Mesothelial cell of epicardium (in vitro differentiated cells): ENCODE data around the gene OR9Q1. TPM values are rescaled to one million over a fixed set of nuclear protein-coding genes. Genes with fewer than 3 reads are reported as not detected.

ENCODE experiments used
- DNase-seq, 2 experiments: peaks; one replicate each; pipeline ENCODE4 v3.0.0; 2021; ENCODE audit warnings: low spot score in 2 of 2; ENCODE audit not compliant: unreplicated experiment in 2 of 2
- H3K27ac Mint-ChIP-seq: 2 replicates; pipeline ENCODE4 v1.8.0; 2021; ENCODE audit warnings: mixed read lengths
- H3K27me3 Mint-ChIP-seq: 2 replicates; pipeline ENCODE4 v1.8.0; 2021; ENCODE audit warnings: low read depth, mixed read lengths
- H3K36me3 Mint-ChIP-seq: 2 replicates; pipeline ENCODE4 v1.8.0; 2021; ENCODE audit warnings: mixed read lengths
- H3K4me1 Mint-ChIP-seq: 2 replicates; pipeline ENCODE4 v1.8.0; 2021; ENCODE audit warnings: mixed read lengths
- H3K4me3 Mint-ChIP-seq: 2 replicates; pipeline ENCODE4 v1.8.0; 2021; ENCODE audit warnings: mild to moderate bottlenecking, moderate library complexity, mixed read lengths
- H3K9me3 Mint-ChIP-seq: 2 replicates; pipeline ENCODE4 v1.8.0; 2021; ENCODE audit warnings: mixed read lengths
- total RNA-seq: library from RNA; stranded (reverse); gene quantifications from 3 replicates; pipeline ENCODE4 v1.2.1, GENCODE V29; 2021
- TF ChIP-seq, protein P1 (sequence below): fragments of 200-600 bp; sonication (generic); IDR thresholded peaks from one replicate; pipeline ENCODE4 v1.5.0; 2021; ENCODE audit warnings: antibody characterized with exemption; ENCODE audit not compliant: unreplicated experiment

Gene OR9Q1
- total RNA-seq, 1 donor from 2014 or later, result not detected

DNA sequence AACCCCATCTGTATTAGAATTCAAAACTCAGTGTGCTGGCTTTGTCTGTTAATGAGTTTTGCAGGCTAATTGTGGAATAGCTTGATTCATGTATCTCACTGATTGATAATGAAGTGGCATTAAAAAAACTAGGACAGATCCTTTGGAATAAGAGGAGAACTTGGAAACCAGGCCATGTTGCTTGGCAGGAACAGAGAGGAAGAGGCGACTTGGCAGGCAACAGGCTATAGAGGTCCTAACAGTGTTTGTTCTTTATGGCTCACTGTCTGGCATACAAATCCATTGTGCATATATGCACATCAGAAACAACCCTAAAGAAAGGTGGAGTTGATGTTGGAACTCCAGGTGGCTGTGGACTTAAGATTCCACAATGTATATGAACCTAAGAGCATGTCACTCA lies 119.1 kb downstream of the OR9Q1 start:
- H3K36me3 Mint-ChIP-seq, result no peaks in the 10 kb centered on the region

DNA sequence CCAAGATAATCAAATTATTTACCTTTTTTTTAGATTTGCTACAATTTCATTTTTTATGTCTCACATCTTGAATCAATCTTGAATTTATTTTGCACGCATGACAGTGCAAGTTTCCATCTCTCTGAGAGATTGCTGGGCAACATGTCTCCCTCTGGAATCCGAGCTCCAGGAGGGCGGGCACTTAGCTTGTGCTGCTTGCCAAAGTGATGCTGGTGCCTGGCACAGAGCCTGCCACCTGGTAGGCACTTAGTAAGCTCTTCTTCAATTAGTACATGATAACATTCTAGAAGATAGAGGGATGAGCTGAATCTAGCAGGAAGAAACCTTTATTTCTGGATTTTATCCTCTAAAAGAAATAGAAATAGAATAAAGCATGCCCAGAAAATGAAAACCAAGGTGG lies 129.1 kb downstream of the OR9Q1 start:
- H3K36me3 Mint-ChIP-seq, result no peaks in the 10 kb centered on the region
- no peak overlapping the region for H3K27ac Mint-ChIP-seq
- TF ChIP-seq, protein P1, sequence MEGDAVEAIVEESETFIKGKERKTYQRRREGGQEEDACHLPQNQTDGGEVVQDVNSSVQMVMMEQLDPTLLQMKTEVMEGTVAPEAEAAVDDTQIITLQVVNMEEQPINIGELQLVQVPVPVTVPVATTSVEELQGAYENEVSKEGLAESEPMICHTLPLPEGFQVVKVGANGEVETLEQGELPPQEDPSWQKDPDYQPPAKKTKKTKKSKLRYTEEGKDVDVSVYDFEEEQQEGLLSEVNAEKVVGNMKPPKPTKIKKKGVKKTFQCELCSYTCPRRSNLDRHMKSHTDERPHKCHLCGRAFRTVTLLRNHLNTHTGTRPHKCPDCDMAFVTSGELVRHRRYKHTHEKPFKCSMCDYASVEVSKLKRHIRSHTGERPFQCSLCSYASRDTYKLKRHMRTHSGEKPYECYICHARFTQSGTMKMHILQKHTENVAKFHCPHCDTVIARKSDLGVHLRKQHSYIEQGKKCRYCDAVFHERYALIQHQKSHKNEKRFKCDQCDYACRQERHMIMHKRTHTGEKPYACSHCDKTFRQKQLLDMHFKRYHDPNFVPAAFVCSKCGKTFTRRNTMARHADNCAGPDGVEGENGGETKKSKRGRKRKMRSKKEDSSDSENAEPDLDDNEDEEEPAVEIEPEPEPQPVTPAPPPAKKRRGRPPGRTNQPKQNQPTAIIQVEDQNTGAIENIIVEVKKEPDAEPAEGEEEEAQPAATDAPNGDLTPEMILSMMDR, result no peak
- no peak for DNase-seq
- no peak overlapping the region for H3K4me3 Mint-ChIP-seq
- no peaks in the 10 kb centered on the region for H3K4me1 Mint-ChIP-seq
- peaks cover 12% of the 10 kb centered on the region for H3K27me3 Mint-ChIP-seq
- no peaks in the 10 kb centered on the region for H3K9me3 Mint-ChIP-seq

More for the DNA sequence above, 119.1 kb downstream of the OR9Q1 start:
- Mint-ChIP-seq H3K4me1 (no peaks in the 10 kb centered on the region), H3K9me3 (no peaks in the 10 kb centered on the region), H3K27ac (no peak overlapping the region), H3K4me3 (no peak overlapping the region), H3K27me3 (peaks cover 2% of the 10 kb centered on the region)
- TF ChIP-seq, protein P1, result no peak
- DNase-seq, result no peak

DNA sequence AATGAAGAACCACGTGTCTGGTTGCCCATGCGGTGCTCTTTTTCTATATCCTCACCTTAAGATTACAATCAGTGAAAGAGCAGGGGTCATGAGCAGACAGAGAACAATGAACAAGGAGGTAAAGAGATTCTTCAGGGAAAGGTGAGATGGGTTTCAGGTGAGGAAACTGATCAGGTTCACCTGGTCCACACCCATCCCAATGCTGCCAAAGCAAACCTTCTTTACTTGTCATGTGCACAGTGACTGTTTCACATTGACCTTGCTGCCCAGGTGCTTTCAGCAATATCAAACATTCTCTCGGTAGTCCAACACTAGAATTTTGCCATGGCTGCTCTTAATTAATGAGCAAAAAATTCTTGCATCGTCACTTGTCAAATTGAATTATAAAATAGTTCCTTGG lies 140.7 kb downstream of the OR9Q1 start:
- DNase-seq, result no peak
- Mint-ChIP-seq H3K27ac (no peak overlapping the region), H3K36me3 (no peaks in the 10 kb centered on the region), H3K4me1 (peaks cover 12% of the 10 kb centered on the region), H3K27me3 (peaks cover 11% of the 10 kb centered on the region), H3K9me3 (peaks cover 3% of the 10 kb centered on the region), H3K4me3 (no peak overlapping the region)
- TF ChIP-seq, protein P1, result no peak

DNA sequence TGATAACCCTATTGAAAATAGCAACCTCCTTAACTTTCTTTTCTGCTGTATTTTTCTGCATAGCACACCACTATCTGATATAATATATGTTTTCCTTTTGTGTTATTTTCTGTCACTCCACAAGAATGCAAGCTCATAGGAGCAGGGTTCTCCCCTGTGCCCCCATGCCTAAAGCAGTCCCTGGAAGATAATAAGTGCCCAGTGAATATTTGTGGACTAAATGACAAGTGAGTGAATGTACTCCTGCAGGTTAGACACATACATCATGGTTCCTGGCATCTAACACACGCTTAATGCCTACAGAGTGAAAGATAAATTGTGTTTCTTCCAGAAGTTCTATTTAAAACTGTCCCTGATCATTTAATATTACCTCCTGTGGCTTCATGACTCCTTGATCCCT lies 141.3 kb downstream of the OR9Q1 start:
- TF ChIP-seq, protein P1, result no peak

DNA sequence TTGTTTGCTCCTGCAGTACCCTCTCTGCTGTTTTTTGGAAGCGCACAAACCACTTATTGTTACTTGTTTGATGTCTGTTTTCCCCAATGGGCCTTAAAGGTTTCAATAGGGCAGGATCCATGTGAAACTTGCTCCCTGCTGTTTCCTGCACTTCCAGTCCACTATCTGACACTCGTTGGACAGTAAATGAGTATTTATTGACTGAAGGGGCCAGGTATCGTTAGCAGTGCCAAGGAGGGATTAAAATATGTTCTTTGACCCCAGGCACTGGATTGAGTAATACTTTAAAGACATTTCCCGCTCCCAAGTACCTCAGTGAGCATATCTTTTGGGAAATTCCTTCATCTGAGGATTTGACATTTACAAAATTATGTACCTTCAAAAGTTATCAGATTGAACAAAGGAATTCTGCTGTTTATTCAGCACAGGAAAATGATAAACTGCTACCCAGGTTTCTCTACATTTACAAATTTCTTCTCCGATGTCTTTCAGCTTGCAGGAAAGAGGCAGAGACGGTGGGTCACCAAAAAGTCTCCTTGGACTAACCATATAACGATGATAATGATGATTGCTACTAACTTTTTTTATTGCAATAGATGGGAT lies 141.9 kb downstream of the OR9Q1 start:
- Mint-ChIP-seq H3K27me3 (peaks cover 11% of the 10 kb centered on the region), H3K4me1 (peaks cover 12% of the 10 kb centered on the region), H3K9me3 (no peaks in the 10 kb centered on the region), H3K36me3 (no peaks in the 10 kb centered on the region), H3K4me3 (no peak overlapping the region), H3K27ac (no peak overlapping the region)
- TF ChIP-seq, protein P1, result no peak
- no peak for DNase-seq

More for the DNA sequence above, 141.3 kb downstream of the OR9Q1 start:
- Mint-ChIP-seq H3K9me3 (no peaks in the 10 kb centered on the region), H3K4me3 (no peak overlapping the region), H3K4me1 (peaks cover 12% of the 10 kb centered on the region), H3K36me3 (no peaks in the 10 kb centered on the region), H3K27me3 (peaks cover 11% of the 10 kb centered on the region), H3K27ac (no peak overlapping the region)
- DNase-seq, result no peak
